Ascending aorta (tissue), 2 donors: ENCODE results near the gene BSND. TPM values are rescaled to one million over a fixed set of nuclear protein-coding genes. Genes with fewer than 3 reads are reported as not detected.

Source experiments
- DNase-seq, 2 donors: peaks; one replicate each; pipeline ENCODE4 v3.0.0-alpha.2; 2019; ENCODE audit warnings: low spot score in 2 of 2
- H3K27ac ChIP-seq, 2 donors: fragments of 200-600 bp; sonication (generic); one replicate each; pipeline ENCODE4 v1.5.1; 2016 to 2017; ENCODE audit warnings: mild to moderate bottlenecking in 1 of 2
- H3K27me3 ChIP-seq: fragments of 200-600 bp; sonication (generic); one replicate; pipeline ENCODE4 v1.5.1; 2017
- H3K36me3 ChIP-seq, 2 donors: fragments of 200-600 bp; sonication (generic); one replicate each; pipeline ENCODE4 v1.5.1; 2016
- H3K4me1 ChIP-seq, 2 donors: fragments of 200-600 bp; sonication (generic); one replicate each; pipeline ENCODE4 v1.5.1; 2016 to 2017; ENCODE audit warnings: mild to moderate bottlenecking in 1 of 2
- H3K4me3 ChIP-seq, 2 donors: fragments of 200-600 bp; sonication (generic); one replicate each; pipeline ENCODE4 v1.5.1; 2016 to 2017; ENCODE audit warnings: mild to moderate bottlenecking in 1 of 2
- H3K9me3 ChIP-seq, 2 donors: fragments of 200-600 bp; sonication (generic); one replicate each; pipeline ENCODE4 v1.5.1; 2016
- intact Hi-C: fragments of 100-400 bp; cut with DNase I; formaldehyde crosslinking; loops from one replicate; pipeline ENCODE4 v1.15.1; 2023
- total RNA-seq: library from RNA; depleted of rRNA; stranded (reverse); fragments of >200 nt; gene quantifications from one replicate; pipeline ENCODE4 v1.1.0, GENCODE V29; 2016
- TF ChIP-seq, protein P1 (sequence below), 3 experiments: fragments of 200-600 bp in 2 of 3; fragments of 450-650 bp in 1 of 3; sonication (generic) in 2 of 3; IDR thresholded peaks; one replicate each; pipeline ENCODE4 v1.5.1; 2016 to 2019; ENCODE audit warnings: antibody characterized with exemption in 3 of 3, mild to moderate bottlenecking in 1 of 3, moderate library complexity in 1 of 3

BSND gene
- total RNA-seq, 1 donor from 2014 or later: not detected

DNA sequence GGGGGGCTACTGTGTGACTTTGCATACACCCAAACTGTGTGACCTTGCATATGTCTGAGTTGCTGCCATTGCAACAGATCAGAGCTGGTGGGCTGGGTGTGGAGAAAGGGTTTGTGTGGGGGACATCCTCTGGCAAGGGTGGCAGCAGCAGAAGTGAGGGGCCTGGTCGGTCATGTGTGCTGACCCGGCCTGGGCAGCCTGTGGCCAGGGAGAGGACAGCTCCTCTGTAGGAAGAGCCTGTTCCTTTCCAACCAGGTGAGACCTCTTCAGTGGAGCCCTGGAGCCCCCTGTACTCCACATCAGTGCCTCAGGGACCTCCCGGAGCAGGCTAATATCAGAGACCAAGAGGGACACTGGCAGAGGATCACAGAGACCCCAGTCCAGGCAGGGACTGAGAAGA lies 48.9 kb downstream of the BSND start:
- H3K27ac ChIP-seq: no peak overlapping the region
- DNase-seq: no peak
- intact Hi-C loops: no loop called here
- H3K27me3 ChIP-seq: no peaks in the 10 kb centered on the region
- H3K36me3 ChIP-seq: no peaks in the 10 kb centered on the region
- H3K4me3 ChIP-seq: no peak overlapping the region
- no peaks in the 10 kb centered on the region for H3K9me3 ChIP-seq
- TF ChIP-seq, protein P1, sequence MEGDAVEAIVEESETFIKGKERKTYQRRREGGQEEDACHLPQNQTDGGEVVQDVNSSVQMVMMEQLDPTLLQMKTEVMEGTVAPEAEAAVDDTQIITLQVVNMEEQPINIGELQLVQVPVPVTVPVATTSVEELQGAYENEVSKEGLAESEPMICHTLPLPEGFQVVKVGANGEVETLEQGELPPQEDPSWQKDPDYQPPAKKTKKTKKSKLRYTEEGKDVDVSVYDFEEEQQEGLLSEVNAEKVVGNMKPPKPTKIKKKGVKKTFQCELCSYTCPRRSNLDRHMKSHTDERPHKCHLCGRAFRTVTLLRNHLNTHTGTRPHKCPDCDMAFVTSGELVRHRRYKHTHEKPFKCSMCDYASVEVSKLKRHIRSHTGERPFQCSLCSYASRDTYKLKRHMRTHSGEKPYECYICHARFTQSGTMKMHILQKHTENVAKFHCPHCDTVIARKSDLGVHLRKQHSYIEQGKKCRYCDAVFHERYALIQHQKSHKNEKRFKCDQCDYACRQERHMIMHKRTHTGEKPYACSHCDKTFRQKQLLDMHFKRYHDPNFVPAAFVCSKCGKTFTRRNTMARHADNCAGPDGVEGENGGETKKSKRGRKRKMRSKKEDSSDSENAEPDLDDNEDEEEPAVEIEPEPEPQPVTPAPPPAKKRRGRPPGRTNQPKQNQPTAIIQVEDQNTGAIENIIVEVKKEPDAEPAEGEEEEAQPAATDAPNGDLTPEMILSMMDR (IDR thresholded peaks at IDR 0.05): no peak
- no peaks in the 10 kb centered on the region for H3K4me1 ChIP-seq

DNA sequence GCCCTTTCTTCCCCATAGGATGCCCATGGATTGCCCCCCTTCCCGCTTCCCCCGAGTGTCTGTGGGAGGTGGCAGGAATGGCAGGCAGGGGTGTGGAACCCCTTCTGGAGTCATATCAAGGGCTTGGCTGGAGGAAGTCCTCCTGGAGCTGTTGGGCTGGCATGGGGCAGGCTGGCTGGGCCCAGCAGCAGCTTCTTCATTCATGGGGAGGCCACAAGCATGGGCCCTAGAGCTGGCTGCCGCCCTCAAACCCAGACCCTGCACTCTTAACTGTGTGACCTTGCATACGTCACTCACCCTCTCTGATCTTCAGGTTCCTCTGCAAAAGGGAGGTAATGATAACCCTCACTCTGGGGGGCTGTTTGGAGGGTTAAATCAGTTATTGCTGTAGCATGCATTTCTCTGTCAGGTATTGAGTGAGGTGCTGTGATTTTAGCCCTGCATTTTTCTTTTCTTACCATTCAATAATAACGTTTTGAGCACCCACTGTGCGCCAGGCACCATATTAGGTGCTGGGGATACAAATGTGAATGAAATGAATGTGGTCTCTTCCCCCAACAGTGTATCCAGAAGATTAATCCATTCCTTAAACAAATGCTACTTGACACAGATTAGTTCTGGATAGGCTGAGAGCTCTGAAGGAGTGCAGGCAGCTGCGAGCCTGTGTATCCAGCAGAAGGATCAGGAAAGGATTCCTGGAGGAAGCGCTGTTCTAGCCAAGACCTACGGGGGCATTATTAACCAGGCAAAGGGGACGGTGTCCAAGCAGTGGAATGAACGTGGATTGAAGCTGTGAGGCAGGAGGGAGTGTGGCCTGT lies 49.9 kb downstream of the BSND start:
- Histone ChIP-seq H3K36me3 (no peaks in the 10 kb centered on the region), H3K27me3 (no peaks in the 10 kb centered on the region), H3K4me1 (no peaks in the 10 kb centered on the region), H3K4me3 (no peak overlapping the region), H3K9me3 (no peaks in the 10 kb centered on the region), H3K27ac (no peak overlapping the region)
- DNase-seq: no peak
- TF ChIP-seq, protein P1 (IDR thresholded peaks at IDR 0.05): no peak
- intact Hi-C loops: no loop called here

DNA sequence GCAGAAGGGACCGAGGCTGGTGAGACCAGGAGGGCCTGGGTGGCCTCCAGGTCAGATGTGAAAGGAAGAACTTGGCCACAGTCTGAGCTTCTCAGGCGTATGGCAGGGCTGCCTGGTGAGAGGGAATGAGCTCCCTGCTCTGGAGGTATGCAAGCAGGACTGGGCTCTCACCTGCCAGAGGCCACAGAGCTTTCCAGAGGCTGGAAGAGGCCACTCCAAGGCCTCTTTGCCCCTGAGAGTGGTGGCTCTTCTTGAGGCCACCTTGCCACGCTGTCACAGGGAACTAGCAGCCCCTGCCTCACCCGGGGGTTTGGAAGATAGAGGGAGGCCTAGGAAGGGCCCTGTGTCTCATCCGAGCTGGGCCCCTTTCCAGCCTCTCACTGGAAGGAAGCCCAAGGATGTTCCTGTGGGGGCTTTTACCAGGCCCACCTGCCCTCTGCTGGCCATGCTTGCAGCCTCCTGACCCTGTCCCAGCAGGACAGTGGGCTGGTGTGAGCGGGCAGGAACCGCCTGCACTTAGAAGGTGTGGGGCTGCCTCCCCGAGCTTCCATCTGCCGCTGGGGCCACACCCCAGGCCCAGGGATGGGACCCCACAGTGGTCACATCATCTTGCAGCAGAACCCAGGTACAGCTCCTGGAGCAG lies 50.7 kb downstream of the BSND start:
- H3K4me1 ChIP-seq: no peaks in the 10 kb centered on the region
- no peak for DNase-seq
- intact Hi-C loops: no loop called here

DNA sequence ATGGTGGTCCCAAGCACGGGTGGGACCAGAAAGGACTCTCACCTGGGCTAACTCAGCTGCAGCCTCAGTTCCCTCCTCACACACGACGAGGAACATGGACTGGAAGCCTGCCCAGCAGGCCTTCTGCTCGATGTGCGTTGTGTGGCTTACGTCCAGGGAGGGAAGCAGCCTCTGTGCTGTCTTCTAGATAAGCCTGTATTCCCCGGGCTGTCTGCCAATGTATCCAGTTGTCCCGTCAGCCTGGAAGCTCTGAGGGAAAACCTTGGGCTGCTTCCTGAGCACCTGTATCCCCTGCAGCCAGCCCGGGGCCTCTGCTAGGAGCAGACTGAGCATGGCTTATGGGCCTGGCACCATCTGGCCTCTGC lies 51.2 kb downstream of the BSND start:
- Histone ChIP-seq H3K27me3 (no peaks in the 10 kb centered on the region), H3K4me1 (no peaks in the 10 kb centered on the region), H3K4me3 (no peak overlapping the region), H3K9me3 (no peaks in the 10 kb centered on the region), H3K36me3 (no peaks in the 10 kb centered on the region), H3K27ac (no peak overlapping the region)
- TF ChIP-seq, protein P1 (IDR thresholded peaks at IDR 0.05): no peak
- intact Hi-C loops: no loop called here
- DNase-seq: no peak

More for the DNA sequence above, 50.7 kb downstream of the BSND start:
- no peak overlapping the region for H3K4me3 ChIP-seq
- no peaks in the 10 kb centered on the region for H3K9me3 ChIP-seq
- TF ChIP-seq, protein P1 (IDR thresholded peaks at IDR 0.05): no peak
- H3K27me3 ChIP-seq: no peaks in the 10 kb centered on the region
- no peak overlapping the region for H3K27ac ChIP-seq
- no peaks in the 10 kb centered on the region for H3K36me3 ChIP-seq

DNA sequence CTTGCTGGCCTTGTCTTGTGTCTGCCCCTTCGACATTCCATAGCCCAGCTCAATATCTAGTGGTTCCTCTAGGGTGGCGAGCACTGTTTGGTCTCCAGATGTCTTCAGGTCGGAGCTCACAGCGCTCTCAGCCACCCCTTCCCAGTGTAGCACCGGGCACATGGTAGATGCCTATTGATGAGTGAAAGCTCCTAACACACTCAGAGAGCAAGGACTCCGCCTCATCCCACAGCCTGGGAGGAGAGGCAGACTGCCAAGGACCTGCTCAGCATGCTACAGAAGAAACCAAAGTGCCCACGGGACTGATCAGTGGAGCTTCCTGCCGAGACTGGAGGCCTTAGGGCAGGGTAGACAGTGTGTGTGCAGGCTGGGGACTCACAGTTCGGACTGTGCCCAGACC lies 51.5 kb downstream of the BSND start:
- TF ChIP-seq, protein P1 (IDR thresholded peaks at IDR 0.05): no peak
- no peak for DNase-seq
- no peak overlapping the region for H3K4me3 ChIP-seq
- intact Hi-C loops: no loop called here
- no peaks in the 10 kb centered on the region for H3K36me3 ChIP-seq
- no peaks in the 10 kb centered on the region for H3K4me1 ChIP-seq
- no peaks in the 10 kb centered on the region for H3K9me3 ChIP-seq
- H3K27ac ChIP-seq: no peak overlapping the region
- H3K27me3 ChIP-seq: no peaks in the 10 kb centered on the region
